Lower leg skin (tissue), 4 donors: Measurements from ENCODE around the gene IL3RA. TPM values are rescaled to one million over a fixed set of nuclear protein-coding genes. Genes with fewer than 3 reads are reported as not detected.

Source experiments
- DNase-seq, 2 donors: peaks; one replicate each; pipeline ENCODE4 v3.0.0-alpha.2; 2019; ENCODE audit warnings: low spot score in 2 of 2
- H3K4me3 ChIP-seq: fragments of 200-600 bp; sonication (generic); 2 replicates; pipeline ENCODE4 v1.5.1; 2017; ENCODE audit warnings: mild to moderate bottlenecking, low read depth; ENCODE audit not compliant: poor library complexity, severe bottlenecking
- CTCF ChIP-seq, 3 donors: fragments of 450-650 bp; IDR thresholded peaks; one replicate each; pipeline ENCODE4 v1.5.1; 2016; ENCODE audit warnings: antibody characterized with exemption in 3 of 3, mild to moderate bottlenecking in 3 of 3, moderate library complexity in 2 of 3
- POLR2A ChIP-seq, 2 donors: fragments of 450-650 bp; IDR thresholded peaks; one replicate each; pipeline ENCODE4 v1.6.1; 2016 to 2017; ENCODE audit warnings: antibody characterized with exemption in 2 of 2, mild to moderate bottlenecking in 1 of 2, moderate library complexity in 1 of 2
- WGBS, 2 donors: methylation state at CpG; one replicate each; pipeline ENCODE4 v1.1.5; 2018; 5-methylcytosine and 5-hydroxymethylcytosine counted together
- intact Hi-C: fragments of 100-400 bp; cut with DNase I; formaldehyde crosslinking; loops from one replicate; pipeline ENCODE4 v1.15.0; 2023; ENCODE audit warnings: low total_unique reads
- total RNA-seq, 4 donors: library from RNA; depleted of rRNA; stranded (reverse); fragments of >200 nt; gene quantifications; one replicate each; pipeline ENCODE4 v1.1.0, GENCODE V29; 2016

The IL3RA gene
- total RNA-seq, 4 donors from 2014 or later: 1.7 to 6.2 (median 4.5) TPM

- intact Hi-C loops: no loop called here
- H3K4me3 ChIP-seq: no peak overlapping the region
- TF ChIP-seq CTCF (IDR thresholded peaks at IDR 0.05) (no peak), POLR2A (IDR thresholded peaks at IDR 0.05) (no peak)
- 88 to 92% methylated on average over 25 to 28 of the region's 29 CpGs for WGBS, 2 donors
- DNase-seq: no peak
These were observed 61.1 kb downstream of the IL3RA start for GRCh38 chrX:1397441-1398270.

DNA sequence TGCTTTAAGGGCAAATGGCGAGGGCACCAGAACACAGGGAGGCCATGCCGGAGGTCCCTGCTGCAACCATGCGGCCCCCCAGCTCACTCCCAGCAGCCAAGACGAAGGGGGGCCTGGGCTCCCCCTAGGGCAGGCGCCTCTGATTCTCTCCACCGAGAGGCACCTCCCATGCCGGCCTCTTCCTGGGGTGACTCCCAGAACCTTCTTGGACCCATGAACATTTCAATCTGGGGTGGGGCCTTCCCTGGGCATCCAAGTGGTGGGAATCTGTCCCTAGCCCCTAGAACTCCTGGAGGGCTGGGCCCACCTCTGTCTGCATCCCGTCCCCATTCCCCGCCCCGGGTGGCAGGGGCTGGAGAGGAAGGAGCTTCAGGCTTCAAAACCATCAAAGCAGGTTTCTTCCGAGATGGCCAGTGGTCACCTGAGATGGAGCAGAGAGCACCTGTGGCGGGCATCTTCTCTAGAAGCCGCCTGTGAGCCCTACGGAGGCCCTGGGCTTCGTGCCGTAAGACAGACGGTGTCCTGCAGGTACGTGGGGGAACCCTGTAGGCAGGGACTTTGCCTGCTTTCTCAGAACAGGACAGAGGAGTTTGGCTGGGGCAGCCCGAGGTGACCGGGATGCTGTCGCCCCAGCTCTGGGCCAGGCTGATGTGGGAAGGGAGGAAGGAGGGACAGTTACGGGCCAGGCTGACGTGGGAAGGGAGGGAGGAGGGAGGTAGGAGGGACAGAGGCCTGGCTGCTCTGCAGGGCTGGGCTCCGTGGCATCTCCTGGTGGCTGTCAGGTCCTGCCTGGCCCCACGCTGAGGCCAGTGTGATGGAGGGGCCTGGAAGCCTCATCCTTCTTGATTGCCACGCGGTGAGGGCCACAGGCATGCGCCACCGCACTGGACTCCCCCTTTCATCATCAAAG, 62.1 kb downstream of the IL3RA start:
- WGBS, 2 donors: 90 to 91% methylated on average over 27 to 29 of the region's 29 CpGs
- intact Hi-C loops: no loop called here

DNA sequence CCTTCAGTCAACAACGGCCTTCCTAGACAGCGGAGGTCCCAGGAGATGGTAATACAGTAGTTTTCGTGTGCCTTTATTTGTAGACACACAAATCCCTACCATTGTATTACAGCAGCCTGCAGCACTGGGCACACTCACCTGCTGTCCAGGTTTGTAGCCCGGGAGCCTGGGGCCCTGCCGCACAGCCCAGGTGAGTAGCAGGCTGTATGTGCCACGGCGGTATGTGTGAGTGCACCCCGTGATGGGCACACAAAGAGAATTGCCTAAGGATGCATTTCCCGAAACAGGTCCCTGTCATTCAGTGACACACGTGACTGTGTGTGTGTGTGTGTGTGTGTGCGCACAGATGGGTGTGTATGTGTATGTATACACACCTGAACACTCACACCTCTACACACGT, 63.5 kb downstream of the IL3RA start:
- no peak for TF ChIP-seq POLR2A (IDR thresholded peaks at IDR 0.05)
- no peak for TF ChIP-seq CTCF (IDR thresholded peaks at IDR 0.05)
- no peak for DNase-seq
- no peak overlapping the region for H3K4me3 ChIP-seq
- intact Hi-C loops: no loop called here
- WGBS, 2 donors: 92 to 93% methylated on average over 12 of the region's 12 CpGs

More for the DNA sequence above, 62.1 kb downstream of the IL3RA start:
- no peak for DNase-seq
- H3K4me3 ChIP-seq: no peak overlapping the region
- no peak for TF ChIP-seq POLR2A (IDR thresholded peaks at IDR 0.05)
- TF ChIP-seq CTCF (IDR thresholded peaks at IDR 0.05): no peak

DNA sequence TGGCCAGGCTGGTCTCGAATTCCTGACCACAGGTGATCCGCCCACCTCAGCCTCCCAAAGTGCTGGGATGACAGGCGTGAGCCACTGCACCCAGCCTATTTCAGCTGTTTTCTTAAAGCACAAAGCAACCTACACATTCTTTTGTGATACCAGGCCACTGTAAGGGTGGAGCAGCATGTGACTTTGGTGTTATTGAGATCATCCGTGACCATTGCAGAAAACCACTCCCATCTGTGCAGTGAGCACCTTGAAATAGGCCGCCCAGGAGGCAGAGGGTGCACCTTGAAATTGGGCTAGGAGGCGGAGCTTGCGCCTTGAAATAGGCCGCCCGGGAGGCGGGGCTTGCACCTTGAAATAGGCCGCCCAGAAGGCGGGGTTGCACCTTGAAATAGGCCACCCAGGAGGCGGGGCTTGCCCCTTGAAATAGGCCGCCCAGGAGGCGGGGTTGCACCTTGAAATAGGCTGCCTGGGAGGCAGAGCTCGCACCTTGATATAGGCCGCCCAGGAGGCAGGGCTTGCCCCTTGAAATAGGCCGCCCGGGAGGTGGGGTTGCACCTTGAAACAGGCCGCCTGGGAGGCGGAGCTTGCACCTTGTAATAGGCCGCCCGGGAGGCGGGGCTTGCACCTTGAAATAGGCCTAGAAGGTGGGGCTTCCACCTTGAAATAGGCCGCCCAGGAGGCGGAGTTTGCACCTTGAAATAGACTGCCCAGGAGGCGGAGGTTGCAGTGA, 64.3 kb downstream of the IL3RA start:
- DNase-seq: no peak
- 82 to 83% methylated on average over 27 of the region's 27 CpGs for WGBS, 2 donors
- intact Hi-C loops: no loop called here

More for the DNA sequence above, 64.3 kb downstream of the IL3RA start:
- H3K4me3 ChIP-seq: no peak overlapping the region
- TF ChIP-seq POLR2A (IDR thresholded peaks at IDR 0.05): no peak
- TF ChIP-seq CTCF (IDR thresholded peaks at IDR 0.05): no peak
